C4-2B (cell line): ENCODE results near the gene STAB2.

Experiments used
- H3K27ac ChIP-seq: fragments of 450-650 bp; 2 replicates; pipeline ENCODE4 v1.5.1; 2017
- ZFX ChIP-seq: fragments of 450-650 bp; IDR thresholded peaks from 2 replicates; pipeline ENCODE4 v1.6.1; 2017
- TF ChIP-seq, protein P1 (sequence below): fragments of 450-650 bp; conservative IDR thresholded peaks from 2 replicates; pipeline ENCODE4 v1.5.1; 2017; ENCODE audit warnings: mild to moderate bottlenecking

STAB2 gene

DNA sequence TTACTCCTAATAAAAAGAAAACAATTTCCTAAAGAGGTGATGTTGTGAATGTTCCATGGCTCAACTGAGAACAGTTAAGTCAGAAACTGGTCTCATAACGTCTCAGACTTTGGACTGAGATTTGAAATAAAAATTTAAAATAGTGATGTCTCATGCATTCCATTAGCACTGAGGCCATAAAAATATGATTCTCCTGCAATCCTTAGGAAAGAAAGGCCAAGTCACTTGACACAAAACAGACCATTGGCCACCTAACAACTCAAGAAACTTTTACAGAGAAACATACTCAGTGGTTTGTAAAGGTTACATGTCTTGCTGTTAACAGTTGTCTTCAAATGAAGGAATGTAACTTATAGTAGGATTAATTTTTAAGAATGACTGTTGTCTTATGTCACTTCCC, 58.1 kb downstream of the STAB2 start:
- H3K27ac ChIP-seq = no peak overlapping the region
- no peak for TF ChIP-seq ZFX
- TF ChIP-seq, protein P1, sequence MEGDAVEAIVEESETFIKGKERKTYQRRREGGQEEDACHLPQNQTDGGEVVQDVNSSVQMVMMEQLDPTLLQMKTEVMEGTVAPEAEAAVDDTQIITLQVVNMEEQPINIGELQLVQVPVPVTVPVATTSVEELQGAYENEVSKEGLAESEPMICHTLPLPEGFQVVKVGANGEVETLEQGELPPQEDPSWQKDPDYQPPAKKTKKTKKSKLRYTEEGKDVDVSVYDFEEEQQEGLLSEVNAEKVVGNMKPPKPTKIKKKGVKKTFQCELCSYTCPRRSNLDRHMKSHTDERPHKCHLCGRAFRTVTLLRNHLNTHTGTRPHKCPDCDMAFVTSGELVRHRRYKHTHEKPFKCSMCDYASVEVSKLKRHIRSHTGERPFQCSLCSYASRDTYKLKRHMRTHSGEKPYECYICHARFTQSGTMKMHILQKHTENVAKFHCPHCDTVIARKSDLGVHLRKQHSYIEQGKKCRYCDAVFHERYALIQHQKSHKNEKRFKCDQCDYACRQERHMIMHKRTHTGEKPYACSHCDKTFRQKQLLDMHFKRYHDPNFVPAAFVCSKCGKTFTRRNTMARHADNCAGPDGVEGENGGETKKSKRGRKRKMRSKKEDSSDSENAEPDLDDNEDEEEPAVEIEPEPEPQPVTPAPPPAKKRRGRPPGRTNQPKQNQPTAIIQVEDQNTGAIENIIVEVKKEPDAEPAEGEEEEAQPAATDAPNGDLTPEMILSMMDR = no peak

DNA sequence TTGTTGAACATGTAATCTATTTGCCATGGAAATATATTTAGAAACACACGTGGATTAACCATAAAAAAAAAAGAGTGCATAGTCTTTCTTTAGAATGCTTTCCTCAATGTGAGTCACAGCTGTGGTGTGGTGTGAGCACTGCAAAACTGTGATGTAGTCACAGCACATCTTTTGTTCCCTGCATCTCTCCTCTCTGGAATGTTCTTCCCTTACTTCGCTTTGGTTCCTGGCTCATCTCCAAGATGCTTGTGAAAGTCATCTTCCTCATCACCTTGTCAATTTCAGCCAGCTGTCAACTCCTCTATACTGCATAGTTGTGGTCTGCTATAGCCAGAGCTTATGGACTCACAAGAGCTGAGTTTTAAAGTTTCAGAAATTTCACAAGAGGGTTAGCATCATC, 60.2 kb downstream of the STAB2 start:
- TF ChIP-seq, protein P1 = no peak
- TF ChIP-seq ZFX = no peak
- no peak overlapping the region for H3K27ac ChIP-seq

DNA sequence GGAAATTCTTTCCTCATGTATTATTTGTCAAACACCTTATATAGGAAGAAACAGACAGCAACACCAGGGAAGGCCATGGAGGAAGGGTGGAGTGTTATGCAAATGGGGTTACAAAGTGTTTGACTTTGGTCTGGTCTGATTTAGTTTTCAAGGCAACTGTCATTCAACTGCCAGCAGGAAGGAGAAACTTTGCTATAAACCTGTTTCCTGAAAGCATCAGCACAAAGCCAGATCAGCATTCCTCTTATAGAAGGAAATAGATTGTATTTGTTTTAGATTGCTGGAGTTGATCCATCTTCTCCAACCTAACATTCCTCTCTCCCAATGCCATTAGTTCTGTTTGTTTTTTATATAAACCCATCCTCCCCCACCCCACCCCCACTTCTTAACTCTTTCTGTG, 65.7 kb downstream of the STAB2 start:
- TF ChIP-seq ZFX = no peak
- TF ChIP-seq, protein P1 = no peak
- no peak overlapping the region; the same call in 1 of the 2 replicates for H3K27ac ChIP-seq

GRCh38 chr12:103653568-103654173, 66.6 kb downstream of the STAB2 start:
- peak overlapping the region; percentile 42; the same call in 1 of the 2 replicates for H3K27ac ChIP-seq

DNA sequence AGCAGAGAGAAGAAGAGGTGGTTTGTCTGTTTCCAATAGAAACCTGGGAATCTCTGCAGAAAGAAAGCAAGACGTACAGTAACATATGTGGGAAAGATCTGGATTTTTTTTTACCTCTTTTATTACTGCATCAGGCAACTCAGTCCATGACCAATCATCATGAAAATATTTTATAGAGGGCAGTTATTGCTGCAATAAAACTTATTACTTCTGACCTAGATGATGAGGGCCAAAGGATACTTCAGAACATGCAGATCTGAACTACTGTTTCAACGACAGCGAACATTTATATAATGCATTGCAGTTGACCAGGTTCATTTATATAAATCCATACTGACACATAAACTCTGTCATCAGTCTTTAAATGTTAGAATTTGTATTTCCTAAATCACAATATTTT, 67.7 kb downstream of the STAB2 start:
- no peak overlapping the region for H3K27ac ChIP-seq
- TF ChIP-seq ZFX = no peak
- TF ChIP-seq, protein P1 = no peak

DNA sequence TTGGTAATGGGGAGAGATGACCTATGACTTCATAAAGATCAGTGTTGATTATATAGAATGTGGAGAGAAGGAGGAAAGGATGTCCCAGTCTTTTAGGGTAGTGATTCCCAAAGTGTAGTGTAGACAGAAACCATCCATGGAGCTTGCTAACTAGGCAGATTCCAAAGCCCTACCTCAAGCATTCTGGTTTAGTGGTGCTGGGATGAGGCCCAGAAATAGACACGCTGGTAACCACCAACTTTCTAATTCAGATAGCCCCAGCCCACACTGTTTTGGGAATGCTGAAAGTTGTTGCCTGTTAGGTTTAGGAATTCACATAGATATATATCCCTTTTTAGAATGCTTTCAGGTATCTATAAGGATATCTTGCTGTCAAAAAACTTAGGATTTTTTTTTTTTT, 69.2 kb downstream of the STAB2 start:
- TF ChIP-seq ZFX = no peak
- TF ChIP-seq, protein P1 = no peak
- no peak overlapping the region for H3K27ac ChIP-seq

- no peak overlapping the region for H3K27ac ChIP-seq
- no peak for TF ChIP-seq ZFX
- TF ChIP-seq, protein P1 = no peak
These were observed 70.3 kb downstream of the STAB2 start for GRCh38 chr12:103657331-103657730.

DNA sequence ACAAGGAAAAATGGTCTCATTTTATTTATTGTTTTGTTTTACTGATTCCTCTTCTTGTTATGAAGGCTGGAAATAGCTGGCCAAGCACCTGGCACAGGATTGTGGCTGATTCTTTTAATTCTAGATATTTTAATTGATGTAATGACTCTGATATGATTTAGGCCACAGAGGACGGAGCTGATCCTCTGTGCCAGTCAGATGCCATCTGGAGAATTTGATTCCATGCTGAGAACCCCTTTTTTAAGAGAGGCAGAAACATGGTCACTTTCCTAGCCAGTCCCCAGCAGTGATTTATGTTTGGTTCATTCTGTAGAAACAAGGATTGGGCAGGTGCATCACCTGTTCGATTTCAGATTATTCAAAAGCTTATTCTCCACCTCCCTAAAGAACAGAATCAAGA, 77.6 kb downstream of the STAB2 start:
- H3K27ac ChIP-seq = no peak overlapping the region
- TF ChIP-seq, protein P1 = no peak
- no peak for TF ChIP-seq ZFX
